CD4-positive, CD25-positive, alpha-beta regulatory T cell (primary cell): ENCODE data around the gene GAPVD1. TPM values are rescaled to one million over a fixed set of nuclear protein-coding genes. Genes with fewer than 3 reads are reported as not detected.
"Not testable (repeated sequence)": the region's sequence is repeated elsewhere in the genome, so short reads cannot be mapped to it uniquely, and the experiment has no call there.

Experiments used
- ATAC-seq, 2 donors: fragments of 150-1000 bp; cut with Tn5 transposase; one replicate each; pipeline ENCODE4 v1.10.0; 2021; ENCODE audit warnings: low read depth in 2 of 2, moderate number of reproducible peaks in 2 of 2, moderate library complexity in 1 of 2
- DNase-seq, 3 donors: peaks; one replicate each; pipeline versions ENCODE4 v3.0.0 to v3.0.0-alpha.2; 2012 to 2022; ENCODE audit warnings: mixed read lengths in 1 of 3
- H3K27ac ChIP-seq: one replicate; pipeline ENCODE4 v1.7.0; 2013; ENCODE audit warnings: mild to moderate bottlenecking, low read length; ENCODE audit not compliant: insufficient read depth, poor library complexity, severe bottlenecking
- H3K27me3 ChIP-seq: one replicate; pipeline ENCODE4 v1.7.0; 2013; ENCODE audit warnings: low read length; ENCODE audit not compliant: control insufficient read depth, insufficient read depth
- H3K36me3 ChIP-seq: one replicate; pipeline ENCODE4 v1.7.0; 2013; ENCODE audit warnings: mild to moderate bottlenecking, low read length, moderate library complexity; ENCODE audit not compliant: control insufficient read depth, insufficient read depth
- H3K4me1 ChIP-seq: 2 replicates; pipeline ENCODE4 v1.7.0; 2013; ENCODE audit warnings: mild to moderate bottlenecking, low read length; ENCODE audit not compliant: insufficient read depth, control insufficient read depth, poor library complexity, severe bottlenecking
- H3K4me3 ChIP-seq: one replicate; pipeline ENCODE4 v1.7.0; 2013; ENCODE audit warnings: low read depth, mild to moderate bottlenecking, low read length, moderate library complexity
- H3K9me3 ChIP-seq, 2 experiments: 1 replicate in 1 of 2; 2 replicates in 1 of 2; pipeline ENCODE4 v1.7.0; 2013; ENCODE audit warnings: low read length in 2 of 2, mild to moderate bottlenecking in 1 of 2, moderate library complexity in 1 of 2; ENCODE audit not compliant: control insufficient read depth in 2 of 2
- H3K27ac Mint-ChIP-seq, 3 donors: one replicate each; pipeline ENCODE4 v1.8.0; 2020 to 2022; ENCODE audit warnings: mild to moderate bottlenecking in 3 of 3, mixed read lengths in 3 of 3, moderate library complexity in 2 of 3
- H3K27me3 Mint-ChIP-seq: one replicate; pipeline ENCODE4 v1.8.0; 2022; ENCODE audit warnings: mild to moderate bottlenecking, mixed read lengths
- H3K36me3 Mint-ChIP-seq: one replicate; pipeline ENCODE4 v1.8.0; 2020; ENCODE audit warnings: mixed read lengths
- H3K4me1 Mint-ChIP-seq, 4 donors: one replicate each; pipeline ENCODE4 v1.8.0; 2020 to 2022; ENCODE audit warnings: mixed read lengths in 4 of 4, mild to moderate bottlenecking in 1 of 4
- H3K4me3 Mint-ChIP-seq, 4 donors: one replicate each; pipeline ENCODE4 v1.8.0; 2020 to 2022; ENCODE audit warnings: mild to moderate bottlenecking in 4 of 4, mixed read lengths in 4 of 4, moderate library complexity in 3 of 4
- H3K9me3 Mint-ChIP-seq, 7 donors: one replicate each; pipeline ENCODE4 v1.8.0; 2020 to 2022; ENCODE audit warnings: mixed read lengths in 7 of 7, mild to moderate bottlenecking in 3 of 7, moderate library complexity in 2 of 7
- polyA plus RNA-seq, 4 donors: library from polyadenylated mRNA; unstranded; fragments of 300-500 nt; fragmentation: Illumina TruSeq; gene quantifications; one replicate each; pipeline ENCODE4 v1.2.3, GENCODE V29; 2021
- total RNA-seq: library from RNA; stranded (reverse); gene quantifications from one replicate; pipeline ENCODE4 v1.2.3, GENCODE V29; 2022

Gene GAPVD1
- total and polyA plus RNA-seq, 5 donors from 2014 or later: 34.0 to 65.4 (median 35.5) TPM

DNA sequence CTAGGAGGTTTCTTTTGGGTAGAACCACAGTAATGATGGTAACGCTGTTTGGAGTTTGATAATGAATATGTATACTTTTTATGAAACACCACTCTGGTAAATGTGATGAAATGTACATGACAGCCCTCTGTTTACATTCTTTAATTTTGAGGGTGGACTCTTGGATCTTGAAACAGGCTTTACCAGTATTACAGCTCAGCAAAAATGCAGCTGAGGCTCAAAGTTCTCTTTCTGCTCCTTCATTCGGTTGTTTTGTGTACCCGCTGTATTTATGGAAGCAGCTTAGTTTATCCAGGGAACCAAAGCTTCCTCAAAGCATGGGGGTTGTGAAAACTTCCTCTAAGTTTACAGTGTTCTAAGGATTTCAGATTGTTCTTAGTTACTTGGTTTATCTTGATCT lies 11.1 kb downstream of the GAPVD1 start:
- Mint-ChIP-seq H3K4me1 (peaks cover 15 to 51% (median 27%) of the 10 kb centered on the region in 4 donors), H3K27me3 (no peaks in the 10 kb centered on the region), H3K27ac (no peak overlapping the region), H3K9me3 (no peaks in the 10 kb centered on the region), H3K36me3 (peaks cover 13% of the 10 kb centered on the region), H3K4me3 (no peak overlapping the region)
- no peaks in the 10 kb centered on the region for H3K9me3 ChIP-seq
- H3K27me3 ChIP-seq: no peaks in the 10 kb centered on the region
- H3K4me1 ChIP-seq: no peaks in the 10 kb centered on the region
- ATAC-seq (no peak), DNase-seq (no peak)
- no peak overlapping the region for H3K27ac ChIP-seq
- no peak overlapping the region for H3K4me3 ChIP-seq
- H3K36me3 ChIP-seq: peaks cover 5% of the 10 kb centered on the region

GRCh38 chr9:125276771-125277170 lies 15.1 kb downstream of the GAPVD1 start:
- no peaks in the 10 kb centered on the region for H3K27me3 ChIP-seq
- Mint-ChIP-seq H3K4me1 (peaks cover 13 to 31% (median 17%) of the 10 kb centered on the region in 4 donors), H3K9me3 (no peaks in the 10 kb centered on the region), H3K36me3 (peaks cover 11% of the 10 kb centered on the region), H3K27me3 (no peaks in the 10 kb centered on the region), H3K27ac (no peak overlapping the region), H3K4me3 (no peak overlapping the region)
- H3K4me1 ChIP-seq: no peaks in the 10 kb centered on the region
- H3K27ac ChIP-seq: no peak overlapping the region
- no peak overlapping the region for H3K4me3 ChIP-seq
- DNase-seq (no peak), ATAC-seq (no peak)
- peaks cover 4% of the 10 kb centered on the region for H3K36me3 ChIP-seq
- no peaks in the 10 kb centered on the region for H3K9me3 ChIP-seq

DNA sequence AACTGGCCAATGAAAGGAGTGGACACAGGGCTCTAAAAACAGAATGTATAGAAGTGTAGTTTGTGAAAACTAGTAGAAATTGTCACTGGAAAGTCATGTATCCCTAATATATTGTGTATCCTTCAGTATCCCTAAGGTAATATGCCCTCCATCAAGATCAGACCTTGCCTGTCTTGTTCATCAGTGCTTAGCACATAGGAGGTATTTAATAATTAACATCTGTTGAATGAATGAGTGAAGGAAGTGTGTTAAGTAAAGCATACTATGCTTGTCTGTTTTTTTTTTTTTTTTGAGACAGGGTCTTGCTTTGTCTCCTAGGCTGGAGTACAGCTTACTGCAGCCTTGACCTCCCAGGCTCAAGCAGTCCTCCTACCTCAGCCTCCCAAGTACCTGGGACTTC lies 15.8 kb downstream of the GAPVD1 start:
- ATAC-seq: no peak
- Mint-ChIP-seq H3K27ac (no peak overlapping the region), H3K4me3 (no peak overlapping the region), H3K9me3 (no peaks in the 10 kb centered on the region), H3K36me3 (peaks cover 11% of the 10 kb centered on the region), H3K27me3 (no peaks in the 10 kb centered on the region), H3K4me1 (peaks cover 10 to 28% (median 17%) of the 10 kb centered on the region in 4 donors)
- H3K9me3 ChIP-seq: no peaks in the 10 kb centered on the region
- no peaks in the 10 kb centered on the region for H3K4me1 ChIP-seq
- no peak overlapping the region for H3K27ac ChIP-seq
- H3K36me3 ChIP-seq: peaks cover 3% of the 10 kb centered on the region
- H3K4me3 ChIP-seq: no peak overlapping the region
- no peaks in the 10 kb centered on the region for H3K27me3 ChIP-seq
- no peak for DNase-seq

DNA sequence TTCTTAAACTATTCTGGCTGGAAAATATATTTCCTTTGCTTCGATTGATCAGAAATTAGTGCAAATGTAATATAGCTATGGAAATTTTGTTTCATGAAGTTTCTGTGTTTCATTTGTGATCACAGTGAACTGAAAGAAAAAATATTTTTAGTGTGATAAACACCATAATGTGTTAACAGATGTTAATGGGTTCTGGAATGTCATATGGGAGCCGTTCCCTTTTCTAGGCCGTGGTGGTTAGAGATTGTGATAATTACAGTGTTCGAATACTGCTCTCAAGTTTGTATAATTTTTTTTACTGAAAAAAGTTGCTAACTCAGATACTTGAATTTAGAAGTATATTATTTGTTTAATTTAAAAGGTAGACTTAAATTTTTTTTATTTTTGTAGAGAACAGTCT lies 19.3 kb downstream of the GAPVD1 start:
- ATAC-seq: no peak
- H3K4me3 Mint-ChIP-seq: no peak overlapping the region
- H3K27ac Mint-ChIP-seq: peak overlapping the region in 1 of 3 donors; percentile 38

DNA sequence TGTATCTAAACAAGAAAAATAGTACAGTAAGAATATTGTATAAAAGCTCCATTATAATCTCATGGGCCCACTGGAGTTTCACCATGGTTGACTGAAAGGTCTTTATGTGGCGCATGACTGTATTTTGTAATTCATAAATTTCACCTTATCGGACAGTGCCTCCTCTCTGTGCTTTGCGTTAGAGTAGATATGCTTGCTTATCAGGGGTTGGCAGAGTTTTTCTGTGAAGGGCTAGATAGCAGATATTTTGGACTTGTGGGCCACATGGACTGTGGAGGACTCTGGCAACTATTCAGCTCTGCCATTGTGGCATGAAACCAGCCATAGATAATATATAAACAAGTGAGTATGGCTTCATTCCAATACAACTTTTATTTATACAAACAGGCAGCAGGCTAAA lies 23.2 kb downstream of the GAPVD1 start:
- Histone ChIP-seq H3K36me3 (peaks cover 10% of the 10 kb centered on the region), H3K9me3 (no peaks in the 10 kb centered on the region), H3K27me3 (no peaks in the 10 kb centered on the region), H3K4me3 (no peak overlapping the region), H3K4me1 (no peaks in the 10 kb centered on the region), H3K27ac (no peak overlapping the region)
- ATAC-seq (no peak), DNase-seq (no peak)
- Mint-ChIP-seq H3K27ac (no peak overlapping the region), H3K4me3 (no peak overlapping the region), H3K36me3 (no peaks in the 10 kb centered on the region), H3K9me3 (no peaks in the 10 kb centered on the region), H3K4me1 (peaks cover 0 to 21% (median 11%) of the 10 kb centered on the region in 4 donors), H3K27me3 (no peaks in the 10 kb centered on the region)

More for the DNA sequence above, 19.3 kb downstream of the GAPVD1 start:
- peaks cover 3% of the 10 kb centered on the region for H3K36me3 ChIP-seq
- Mint-ChIP-seq H3K36me3 (peaks cover 5% of the 10 kb centered on the region), H3K4me1 (peaks cover 0 to 26% (median 16%) of the 10 kb centered on the region in 4 donors), H3K9me3 (no peaks in the 10 kb centered on the region), H3K27me3 (no peaks in the 10 kb centered on the region)
- DNase-seq: no peak
- H3K4me1 ChIP-seq: no peaks in the 10 kb centered on the region
- H3K27ac ChIP-seq: no peak overlapping the region
- no peaks in the 10 kb centered on the region for H3K9me3 ChIP-seq
- H3K27me3 ChIP-seq: no peaks in the 10 kb centered on the region
- H3K4me3 ChIP-seq: no peak overlapping the region

GRCh38 chr9:125286935-125287433 lies 25.4 kb downstream of the GAPVD1 start:
- H3K4me1 ChIP-seq, H3K27ac ChIP-seq, H3K27me3 Mint-ChIP-seq, ATAC-seq, DNase-seq, H3K9me3 ChIP-seq, H3K4me3 ChIP-seq, H3K9me3 Mint-ChIP-seq, H3K27me3 ChIP-seq, H3K36me3 Mint-ChIP-seq, H3K4me3 Mint-ChIP-seq: not testable (repeated sequence)
- peak overlapping the region in 1 of 3 donors; percentile 26 for H3K27ac Mint-ChIP-seq
- peaks cover 0 to 21% (median 11%) of the 10 kb centered on the region in 4 donors for H3K4me1 Mint-ChIP-seq
- peaks cover 10% of the 10 kb centered on the region for H3K36me3 ChIP-seq

DNA sequence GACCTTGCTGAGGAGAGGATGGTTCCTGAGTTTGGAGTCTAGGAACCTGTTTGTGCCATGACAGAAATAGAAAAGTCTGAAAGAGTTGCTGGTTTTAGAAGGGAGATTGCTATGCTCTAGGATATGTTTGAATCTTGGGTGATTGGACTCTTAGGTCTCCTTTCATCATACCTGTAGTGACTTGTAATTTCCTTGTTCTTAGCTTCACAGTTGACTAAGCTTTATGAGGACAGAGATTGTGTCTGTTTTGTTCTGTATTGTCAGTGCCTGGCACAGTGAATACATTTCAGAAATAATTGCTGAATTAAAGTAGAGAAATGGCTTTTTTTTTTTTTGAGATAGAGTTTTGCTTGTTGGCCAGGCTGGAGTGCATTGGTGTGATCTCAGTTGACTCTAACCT lies 31.5 kb downstream of the GAPVD1 start:
- H3K27me3 Mint-ChIP-seq: no peaks in the 10 kb centered on the region
- Histone ChIP-seq H3K27me3 (no peaks in the 10 kb centered on the region), H3K9me3 (no peaks in the 10 kb centered on the region), H3K4me3 (no peak overlapping the region), H3K4me1 (peaks cover 4% of the 10 kb centered on the region), H3K27ac (no peak overlapping the region), H3K36me3 (peaks cover 9% of the 10 kb centered on the region)
- DNase-seq (no peak), ATAC-seq (no peak)
- H3K27ac Mint-ChIP-seq: no peak overlapping the region
- peaks cover 4% of the 10 kb centered on the region for H3K36me3 Mint-ChIP-seq
- no peaks in the 10 kb centered on the region for H3K9me3 Mint-ChIP-seq
- peaks cover 8 to 16% (median 15%) of the 10 kb centered on the region in 4 donors for H3K4me1 Mint-ChIP-seq
- H3K4me3 Mint-ChIP-seq: no peak overlapping the region

DNA sequence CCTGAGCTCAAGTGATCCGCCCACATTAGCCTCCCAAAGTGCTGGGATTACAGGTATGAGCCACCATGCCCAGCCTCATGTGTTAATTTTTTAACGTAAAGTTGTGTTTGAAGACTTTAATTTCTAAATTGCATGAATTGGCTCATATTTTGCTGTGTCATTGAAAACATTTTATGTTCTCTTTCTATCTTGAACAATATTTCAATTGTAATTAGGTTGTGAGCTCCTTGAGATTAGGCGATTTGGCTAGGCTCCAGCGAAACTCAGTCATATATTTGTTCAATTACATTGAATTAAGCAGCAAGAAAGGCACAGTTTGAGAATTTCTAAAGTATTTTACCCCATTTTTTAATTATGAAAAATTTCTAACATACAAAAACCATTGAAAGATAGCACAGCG lies 34.0 kb downstream of the GAPVD1 start:
- H3K27ac Mint-ChIP-seq: peak overlapping the region in 1 of 3 donors; percentile 21
- H3K9me3 Mint-ChIP-seq: no peaks in the 10 kb centered on the region
- Histone ChIP-seq H3K4me1 (peaks cover 4% of the 10 kb centered on the region), H3K36me3 (peaks cover 5% of the 10 kb centered on the region), H3K27me3 (no peaks in the 10 kb centered on the region), H3K27ac (no peak overlapping the region), H3K9me3 (no peaks in the 10 kb centered on the region), H3K4me3 (no peak overlapping the region)
- DNase-seq (no peak), ATAC-seq (no peak)
- no peak overlapping the region for H3K4me3 Mint-ChIP-seq
- peaks cover 5% of the 10 kb centered on the region for H3K36me3 Mint-ChIP-seq
- no peaks in the 10 kb centered on the region for H3K27me3 Mint-ChIP-seq
- H3K4me1 Mint-ChIP-seq: peaks cover 8 to 18% (median 16%) of the 10 kb centered on the region in 4 donors
